ENCODE results near the gene CHAF1B. TPM values are rescaled to one million over a fixed set of nuclear protein-coding genes. Genes with fewer than 3 reads are reported as not detected.

The CHAF1B gene
- total and polyA plus RNA-seq, 2 experiments from 2014 or later: 1.1 to 1.9 TPM

GRCh38 chr21:36355868-36356267 lies 29.3 kb upstream of the CHAF1B start:
- no peak overlapping the region for H3K27ac ChIP-seq
- DNase-seq (ENCODE audit: low spot score): no peak
- no peak overlapping the region for H3K4me2 ChIP-seq
- TF ChIP-seq CTCF (IDR thresholded peaks at IDR 0.05; ENCODE audit: poor library complexity) (no peak), EZH2 (IDR thresholded peaks at IDR 0.05; ENCODE audit: borderline replicate concordance) (no peak), EZH2phosphoT487 (IDR thresholded peaks at IDR 0.05; ENCODE audit: low read depth, severe bottlenecking, unreplicated experiment) (no peak)
- no peak overlapping the region for H3K4me3 ChIP-seq
- no peaks in the 10 kb centered on the region for H3K9me2 ChIP-seq (replicated peaks; ENCODE audit: insufficient read depth)
- WGBS (ENCODE audit: low lambda C conversion rate, missing lambda C conversion rate): 81% methylated on average over 2 of the region's 2 CpGs
- H3K27me3 ChIP-seq: no peaks in the 10 kb centered on the region
- H2AFZ ChIP-seq: no peak overlapping the region
- peaks cover 3% of the 10 kb centered on the region for H3K79me2 ChIP-seq
- H3K9me3 ChIP-seq (ENCODE audit: low read depth): no peaks in the 10 kb centered on the region
- H3K36me3 ChIP-seq (replicated peaks; ENCODE audit: insufficient read depth, low read depth): peaks cover 7% of the 10 kb centered on the region
- H3K4me1 ChIP-seq (ENCODE audit: insufficient read depth): no peaks in the 10 kb centered on the region
- no peaks in the 10 kb centered on the region for H4K20me1 ChIP-seq (ENCODE audit: insufficient read depth, poor library complexity, severe bottlenecking)

GRCh38 chr21:36359185-36359584 lies 26.0 kb upstream of the CHAF1B start:
- Histone ChIP-seq H3K27ac (no peak overlapping the region), H3K9me3 (ENCODE audit: low read depth) (no peaks in the 10 kb centered on the region), H3K79me2 (no peaks in the 10 kb centered on the region), H3K4me2 (no peak overlapping the region), H3K9me2 (replicated peaks; ENCODE audit: insufficient read depth) (no peaks in the 10 kb centered on the region), H3K4me3 (no peak overlapping the region), H3K27me3 (no peaks in the 10 kb centered on the region), H3K36me3 (replicated peaks; ENCODE audit: insufficient read depth, low read depth) (peaks cover 7% of the 10 kb centered on the region), H3K4me1 (ENCODE audit: insufficient read depth) (no peaks in the 10 kb centered on the region), H2AFZ (no peak overlapping the region), H4K20me1 (ENCODE audit: insufficient read depth, poor library complexity, severe bottlenecking) (no peaks in the 10 kb centered on the region)
- TF ChIP-seq EZH2phosphoT487 (IDR thresholded peaks at IDR 0.05; ENCODE audit: low read depth, severe bottlenecking, unreplicated experiment): no peak
- no peak for TF ChIP-seq CTCF (IDR thresholded peaks at IDR 0.05; ENCODE audit: poor library complexity)
- TF ChIP-seq EZH2 (IDR thresholded peaks at IDR 0.05; ENCODE audit: borderline replicate concordance): no peak
- WGBS (ENCODE audit: low lambda C conversion rate, missing lambda C conversion rate): 95% methylated on average over 2 of the region's 2 CpGs
- no peak for DNase-seq (ENCODE audit: low spot score)

GRCh38 chr21:36369064-36369685 lies 16.0 kb upstream of the CHAF1B start:
- TF ChIP-seq EZH2phosphoT487 (IDR thresholded peaks at IDR 0.05; ENCODE audit: low read depth, severe bottlenecking, unreplicated experiment) (no peak), EZH2 (IDR thresholded peaks at IDR 0.05; ENCODE audit: borderline replicate concordance) (no peak), CTCF (IDR thresholded peaks at IDR 0.05; ENCODE audit: poor library complexity) (no peak)
- H4K20me1 ChIP-seq (ENCODE audit: insufficient read depth, poor library complexity, severe bottlenecking): no peaks in the 10 kb centered on the region
- H3K4me3 ChIP-seq: no peak overlapping the region
- no peaks in the 10 kb centered on the region for H3K36me3 ChIP-seq (replicated peaks; ENCODE audit: insufficient read depth, low read depth)
- H3K79me2 ChIP-seq: peaks cover 3% of the 10 kb centered on the region
- H2AFZ ChIP-seq: no peak overlapping the region
- no peaks in the 10 kb centered on the region for H3K4me1 ChIP-seq (ENCODE audit: insufficient read depth)
- DNase-seq (ENCODE audit: low spot score): no peak
- no peak overlapping the region for H3K27ac ChIP-seq
- H3K9me2 ChIP-seq (replicated peaks; ENCODE audit: insufficient read depth): no peaks in the 10 kb centered on the region
- no peaks in the 10 kb centered on the region for H3K9me3 ChIP-seq (ENCODE audit: low read depth)
- H3K4me2 ChIP-seq: no peak overlapping the region
- WGBS (ENCODE audit: low lambda C conversion rate, missing lambda C conversion rate): 93% methylated on average over 7 of the region's 7 CpGs
- H3K27me3 ChIP-seq: no peaks in the 10 kb centered on the region
